Left renal pelvis (tissue), 4 donors: ENCODE results near the gene MS4A4E. TPM values are rescaled to one million over a fixed set of nuclear protein-coding genes. Genes with fewer than 3 reads are reported as not detected.
"Not testable (repeated sequence)": the region's sequence is repeated elsewhere in the genome, so short reads cannot be mapped to it uniquely, and the experiment has no call there.

Experiments
- DNase-seq, 4 donors: peaks; one replicate each; pipeline ENCODE4 v3.0.0-alpha.2; 2013; ENCODE audit warnings: low read depth in 4 of 4, low spot score in 3 of 4
- polyA plus RNA-seq, 4 donors: library from polyadenylated mRNA; unstranded; fragments of 120-200 nt; gene quantifications; one replicate each; pipeline ENCODE4 v1.2.1, GENCODE V29; 2013; ENCODE audit not compliant: insufficient read length in 4 of 4

Gene MS4A4E
- 1 to 10 TPM in 3 of 4 donors, under 1 TPM in 1; 0.83 to 1.4 (median 1.2) TPM for polyA plus RNA-seq

- no peak for DNase-seq
These were observed at the start of gene MS4A4E for GRCh38 chr11:60242740-60243239. TSS of gene MS4A4E (minus strand) at chr11:60243137. CDS start at chr11:60230055, 13,082 bp downstream.

- DNase-seq: no peak
These were observed 49.2 kb upstream of the MS4A4E start for GRCh38 chr11:60292145-60292544.

- no peak for DNase-seq
These were observed 45.6 kb upstream of the MS4A4E start for GRCh38 chr11:60288531-60288930.

- not testable (repeated sequence) for DNase-seq
These were observed 42.6 kb upstream of the MS4A4E start for GRCh38 chr11:60285411-60286126.

- no peak for DNase-seq
These were observed 39.3 kb upstream of the MS4A4E start for GRCh38 chr11:60282286-60282685.

- DNase-seq: no peak
These were observed 38.5 kb upstream of the MS4A4E start for GRCh38 chr11:60281485-60281884.

- no peak for DNase-seq
These were observed 37.5 kb upstream of the MS4A4E start, which contains the start of gene MS4A4A for GRCh38 chr11:60280412-60280811. TSS of gene MS4A4A (plus strand) at chr11:60280666. CDS start at chr11:60280676, 10 bp downstream.

- DNase-seq: no peak
These were observed 31.5 kb upstream of the MS4A4E start for GRCh38 chr11:60274416-60274815.

- DNase-seq: peak in 1 of 4 donors; percentile 4
These were observed 22.7 kb upstream of the MS4A4E start for GRCh38 chr11:60265373-60266214.

GRCh38 chr11:60264644-60265043 lies 21.7 kb upstream of the MS4A4E start:
- DNase-seq: no peak

- DNase-seq: no peak
These were observed 20.5 kb upstream of the MS4A4E start for GRCh38 chr11:60263402-60263801.

- no peak for DNase-seq
These were observed 18.1 kb upstream of the MS4A4E start for GRCh38 chr11:60261014-60261413.

- DNase-seq: no peak
These were observed 15.2 kb upstream of the MS4A4E start for GRCh38 chr11:60257956-60258722.

- DNase-seq: no peak
These were observed 9.5 kb upstream of the MS4A4E start for GRCh38 chr11:60252213-60253108.

GRCh38 chr11:60251485-60252212 lies 8.7 kb upstream of the MS4A4E start:
- DNase-seq: peak in 2 of 4 donors; percentile 3 to 24

GRCh38 chr11:60241786-60242185 lies 1.2 kb downstream of the MS4A4E start:
- no peak for DNase-seq

GRCh38 chr11:60240662-60241061 lies 2.3 kb downstream of the MS4A4E start:
- DNase-seq: no peak

- DNase-seq: no peak
These were observed 7.6 kb downstream of the MS4A4E start for GRCh38 chr11:60235321-60235720.

GRCh38 chr11:60230681-60231080 lies 12.3 kb downstream of the MS4A4E start:
- DNase-seq: no peak
